Head of caudate nucleus (tissue), 42 donors: ENCODE measurements around the gene UTP11.

ENCODE experiments used
- DNase-seq, 42 donors: peaks; one replicate each; pipeline versions ENCODE4 v3.0.0 to v3.0.0-alpha.2; 2020 to 2021; ENCODE audit warnings: mixed read lengths in 7 of 42
- intact Hi-C: fragments of 100-400 bp; cut with DNase I; formaldehyde crosslinking; loops from one replicate; pipeline ENCODE4 v1.15.0; 2022

UTP11 gene

DNA sequence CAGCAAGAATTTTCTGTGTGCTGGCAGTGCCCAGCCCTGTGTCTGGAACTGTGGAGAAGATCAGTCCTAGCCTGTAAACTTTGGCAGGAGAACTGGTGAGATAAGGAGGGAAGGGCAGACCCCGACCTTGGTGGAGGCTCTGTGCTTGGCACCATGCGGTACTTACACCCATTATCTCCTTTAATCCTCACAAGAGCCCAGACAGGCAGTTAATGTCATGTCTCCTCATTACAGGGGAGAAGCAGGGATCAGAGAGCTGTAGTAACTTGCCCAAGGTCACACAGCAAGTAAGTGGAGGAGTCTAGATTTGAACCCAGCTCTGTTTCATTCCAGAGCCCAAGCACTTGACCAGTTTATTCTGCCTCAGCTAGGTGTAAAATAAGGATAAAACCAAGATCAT, 48.0 kb downstream of the UTP11 start:
- no peak for DNase-seq
- intact Hi-C loops: no loop called here

DNA sequence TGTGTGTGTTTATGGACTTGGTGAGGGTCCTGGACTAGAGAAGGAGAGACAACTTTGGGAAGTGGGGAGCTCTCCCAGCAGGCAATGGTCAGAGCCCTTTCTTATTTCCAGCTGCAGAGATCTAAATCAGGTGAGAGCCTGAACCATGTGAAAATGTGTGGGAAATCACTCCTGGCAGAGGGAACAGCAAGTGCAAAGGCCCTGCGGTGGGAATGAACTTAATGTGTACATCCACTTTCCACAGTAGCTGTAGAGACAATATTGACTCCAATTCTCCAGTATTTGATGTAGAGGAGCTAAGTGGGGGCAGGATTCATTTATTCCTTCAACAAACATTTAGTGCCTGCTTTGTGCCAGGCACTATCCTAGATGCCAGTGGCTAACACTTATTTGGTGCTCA, 48.8 kb downstream of the UTP11 start:
- DNase-seq: no peak
- intact Hi-C loops: no loop called here

DNA sequence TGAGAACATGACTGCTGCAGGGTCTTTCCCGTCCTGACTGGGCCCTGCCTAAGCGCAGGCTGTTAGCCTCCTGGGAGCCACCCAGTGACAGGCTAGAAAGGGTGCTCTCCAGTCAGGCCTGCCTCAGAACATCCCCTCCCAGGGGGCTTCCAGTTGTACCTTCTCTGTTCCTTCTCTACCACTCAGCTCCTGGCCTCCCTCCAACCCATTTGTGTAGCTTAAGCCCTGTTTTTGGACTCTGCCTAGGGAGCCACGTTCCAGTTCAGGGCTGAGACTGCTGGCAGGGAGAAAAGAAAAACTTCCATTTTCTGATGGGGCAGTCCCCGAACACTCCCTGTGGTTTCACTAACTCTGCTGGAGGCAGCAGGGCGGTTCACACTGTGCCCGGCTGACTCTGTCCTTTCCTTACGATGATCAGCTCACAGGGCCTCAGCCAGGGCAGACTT, 49.4 kb downstream of the UTP11 start:
- intact Hi-C loops: no loop called here
- DNase-seq: no peak

DNA sequence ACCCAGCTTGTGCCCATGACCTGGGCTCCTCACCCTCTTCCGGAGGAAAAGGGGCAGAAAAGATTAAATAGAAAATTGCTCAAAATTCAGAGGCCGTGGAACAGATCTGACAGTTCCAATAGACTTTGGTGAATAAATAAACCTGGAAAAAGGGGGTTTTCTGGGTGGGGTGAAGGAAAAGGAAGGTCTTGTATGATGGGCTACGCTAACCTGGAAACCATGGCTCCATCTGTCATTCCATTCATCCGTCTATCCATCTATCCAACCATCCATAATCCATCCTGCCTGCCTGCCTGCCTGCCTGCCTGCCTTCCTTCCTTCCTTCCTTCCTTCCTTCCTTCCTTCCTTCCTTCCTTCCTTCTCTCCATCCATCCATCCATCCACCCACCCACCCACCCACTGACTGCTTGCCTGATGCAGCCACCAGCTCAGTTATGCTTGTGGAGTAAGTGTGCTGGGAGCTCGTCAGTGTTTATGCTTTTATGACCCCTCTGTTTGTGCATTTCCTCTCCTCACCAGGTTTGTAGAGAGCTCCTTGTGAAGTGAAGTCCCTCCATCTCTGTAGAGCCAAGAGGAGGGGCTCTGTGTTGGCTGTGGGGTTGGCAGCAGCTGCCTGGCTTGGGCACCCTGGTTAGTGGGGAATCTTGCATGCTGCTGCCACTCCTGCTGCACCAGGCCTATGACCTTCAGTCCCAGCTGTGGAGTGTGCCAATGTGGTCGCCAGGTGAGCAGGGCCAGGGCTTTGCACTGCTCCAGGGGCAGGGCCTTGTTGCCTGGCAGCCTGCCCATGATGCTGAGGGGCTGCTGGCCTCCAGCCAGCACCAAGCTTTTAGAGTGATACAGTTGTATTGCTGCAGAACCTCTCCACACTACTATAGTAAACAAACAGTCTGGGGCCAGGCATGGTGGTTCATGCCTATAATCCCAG, 50.1 kb downstream of the UTP11 start:
- DNase-seq: no peak
- intact Hi-C loops: no loop called here

GRCh38 chr1:38063616-38064015, 51.1 kb downstream of the UTP11 start:
- no peak for DNase-seq
- intact Hi-C loops: no loop called here

GRCh38 chr1:38064197-38064903, 51.8 kb downstream of the UTP11 start:
- DNase-seq: peak; percentile 51 to 95 (median 80)
- intact Hi-C loops: no loop called here

DNA sequence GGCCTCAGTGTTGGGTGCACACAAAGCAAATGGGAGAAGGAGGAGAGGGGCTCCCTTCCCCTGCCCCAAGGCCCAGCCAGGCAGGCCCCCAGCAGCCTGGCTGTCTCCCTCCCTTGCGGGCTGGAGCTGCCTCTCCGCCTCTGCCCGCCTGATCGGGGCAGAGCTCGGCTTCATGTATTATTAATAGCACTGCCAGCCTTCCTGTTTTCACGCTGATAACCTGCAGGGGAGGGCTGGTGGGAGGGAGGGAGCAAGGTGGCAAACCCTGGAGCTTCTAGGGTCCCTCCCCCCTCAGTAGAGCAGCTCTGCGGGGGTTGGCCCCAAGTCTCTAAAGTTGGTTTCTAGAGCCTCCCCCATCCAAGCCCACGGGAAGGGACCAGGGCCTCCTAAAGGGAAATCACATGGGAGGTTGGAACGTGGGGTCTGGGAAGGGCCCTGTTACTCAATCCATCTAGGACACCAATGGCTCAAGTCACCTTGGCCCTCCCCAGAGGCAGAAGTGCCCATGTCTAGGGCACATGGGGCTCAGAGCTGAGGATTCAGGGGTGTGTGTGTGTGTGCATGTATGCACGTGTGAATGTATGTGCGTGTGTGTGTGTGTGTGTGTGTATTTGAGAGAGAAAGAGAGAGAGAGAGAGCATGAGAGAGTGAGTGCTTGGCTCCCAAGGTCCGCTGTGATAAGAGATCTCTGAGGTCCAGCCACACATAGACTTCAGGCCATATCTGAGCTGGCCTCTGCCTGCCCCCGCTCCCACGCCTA, 55.9 kb downstream of the UTP11 start:
- peak in 41 of 42 donors; percentile 30 to 93 (median 74) for DNase-seq
- intact Hi-C loops: no loop called here

DNA sequence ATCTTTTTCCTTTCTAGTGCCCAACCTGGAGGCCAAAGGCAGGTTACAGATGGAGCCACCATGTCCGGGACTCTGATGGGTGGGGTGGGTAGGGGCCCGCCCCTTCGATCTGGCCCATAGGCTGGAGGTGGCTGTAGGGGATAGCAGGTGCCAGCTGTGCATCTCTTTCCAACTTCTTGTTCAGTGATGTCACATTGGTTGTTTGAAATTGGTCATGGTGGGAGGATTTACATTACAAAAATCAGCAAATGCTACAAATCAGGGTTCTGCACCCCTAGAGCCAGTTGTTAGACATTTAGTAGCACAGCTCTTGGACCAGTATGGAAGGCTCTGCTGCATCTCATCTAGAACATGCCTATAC, 56.4 kb downstream of the UTP11 start:
- DNase-seq: no peak
- intact Hi-C loops: no loop called here

DNA sequence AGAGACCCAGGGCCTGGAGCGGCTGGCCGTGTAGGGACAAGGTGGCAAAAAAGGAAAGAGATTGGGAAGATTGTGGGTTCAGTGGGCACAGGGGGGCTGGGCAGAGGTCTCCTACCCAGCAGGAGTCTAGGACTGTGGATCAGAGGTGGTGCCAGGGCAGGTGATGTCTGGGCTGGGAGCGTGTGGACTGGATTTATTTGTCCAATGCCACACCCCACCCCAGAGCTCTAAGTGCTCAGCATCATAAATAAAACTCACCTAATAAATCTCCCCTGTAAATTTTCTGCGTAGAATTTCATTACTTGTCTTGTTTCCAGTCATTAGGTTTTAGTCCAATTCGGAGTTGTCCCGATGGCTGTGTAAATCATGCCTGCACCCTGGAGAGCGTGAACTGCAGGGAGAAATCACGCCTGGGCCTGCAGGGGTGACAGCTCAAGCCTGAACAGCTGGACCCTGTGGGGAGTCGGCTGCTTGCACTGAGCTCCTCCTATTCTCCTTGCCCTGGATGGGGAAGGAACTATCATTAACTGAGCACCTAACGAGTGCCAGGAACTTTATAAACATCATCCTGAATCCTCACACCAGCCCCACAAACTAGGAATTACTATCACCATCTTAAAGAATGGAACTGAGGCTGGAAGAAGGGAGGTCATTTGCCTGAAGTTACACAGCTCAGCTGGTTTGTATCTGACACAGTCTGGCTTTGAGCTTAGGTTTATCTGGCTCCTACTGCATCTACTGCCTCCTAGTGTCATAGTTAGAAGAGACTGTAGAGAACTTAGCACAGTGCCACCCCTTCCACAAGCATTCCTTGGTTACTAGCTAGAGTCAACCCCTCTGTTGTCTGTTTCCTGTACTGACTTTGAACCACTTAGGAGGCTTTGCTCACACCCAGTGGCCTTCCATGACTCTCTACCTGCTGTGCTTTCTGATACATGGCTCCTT, 59.0 kb downstream of the UTP11 start:
- DNase-seq: peak in 2 of 42 donors; percentile 30 to 38
- intact Hi-C loops: no loop called here

DNA sequence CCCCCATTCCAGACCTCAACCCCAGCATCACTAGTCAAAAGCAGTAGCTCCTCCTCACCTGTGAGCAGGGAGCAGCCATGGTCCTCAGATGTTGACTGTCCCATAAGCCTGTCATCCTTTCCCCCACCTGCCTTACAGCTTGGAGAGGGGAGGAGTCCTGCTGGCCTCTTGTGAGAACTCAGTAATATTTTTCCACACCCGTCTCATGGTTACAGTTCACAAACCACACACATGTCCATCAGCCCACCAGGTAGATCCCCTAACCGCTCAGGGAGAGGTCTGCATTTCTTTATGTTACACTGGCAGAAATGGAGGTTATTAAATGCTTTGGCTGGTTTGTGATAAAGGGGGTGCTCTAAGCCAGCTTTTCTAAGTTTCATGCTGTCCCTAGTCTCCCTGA, 60.3 kb downstream of the UTP11 start:
- intact Hi-C loops: no loop called here

GRCh38 chr1:38073534-38074301, 61.2 kb downstream of the UTP11 start:
- intact Hi-C loops: no loop called here
- no peak for DNase-seq

More for the DNA sequence above, 60.3 kb downstream of the UTP11 start:
- no peak for DNase-seq

DNA sequence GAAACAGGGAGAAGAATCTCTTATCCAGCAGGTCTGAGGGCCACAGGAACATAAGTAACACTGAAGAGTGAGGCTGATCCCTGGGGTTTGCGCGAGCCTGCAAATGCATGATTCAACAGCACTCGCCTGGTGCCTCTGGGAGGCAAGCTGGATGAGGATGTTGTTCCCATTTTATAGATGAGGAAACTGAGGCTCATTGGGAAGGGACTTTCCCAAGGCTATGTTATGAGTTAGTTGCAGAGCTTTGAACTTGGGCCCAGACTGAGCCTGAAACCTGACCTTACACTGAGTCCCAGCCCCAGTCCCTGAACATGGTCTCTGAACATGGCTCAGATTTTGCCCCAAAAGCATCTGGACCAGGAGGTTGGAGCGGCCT, 61.8 kb downstream of the UTP11 start:
- no peak for DNase-seq
- intact Hi-C loops: no loop called here
